Stimulated activated CD4-positive, alpha-beta T cell treated with anti-CD3 and anti-CD28 coated beads, TNF-alpha, amount 100 ng/mL, for 48 hours (primary cell): ENCODE measurements around the gene NPAS1.

Source experiments
- DNase-seq, 3 donors: peaks; one replicate each; pipeline ENCODE4 v3.0.0-alpha.2; 2020; ENCODE audit warnings: low read depth in 3 of 3

NPAS1 gene

GRCh38 chr19:47081095-47081494 lies 61.5 kb downstream of the NPAS1 start:
- no peak for DNase-seq

GRCh38 chr19:47082493-47082892 lies 62.9 kb downstream of the NPAS1 start:
- DNase-seq, result no peak

DNA sequence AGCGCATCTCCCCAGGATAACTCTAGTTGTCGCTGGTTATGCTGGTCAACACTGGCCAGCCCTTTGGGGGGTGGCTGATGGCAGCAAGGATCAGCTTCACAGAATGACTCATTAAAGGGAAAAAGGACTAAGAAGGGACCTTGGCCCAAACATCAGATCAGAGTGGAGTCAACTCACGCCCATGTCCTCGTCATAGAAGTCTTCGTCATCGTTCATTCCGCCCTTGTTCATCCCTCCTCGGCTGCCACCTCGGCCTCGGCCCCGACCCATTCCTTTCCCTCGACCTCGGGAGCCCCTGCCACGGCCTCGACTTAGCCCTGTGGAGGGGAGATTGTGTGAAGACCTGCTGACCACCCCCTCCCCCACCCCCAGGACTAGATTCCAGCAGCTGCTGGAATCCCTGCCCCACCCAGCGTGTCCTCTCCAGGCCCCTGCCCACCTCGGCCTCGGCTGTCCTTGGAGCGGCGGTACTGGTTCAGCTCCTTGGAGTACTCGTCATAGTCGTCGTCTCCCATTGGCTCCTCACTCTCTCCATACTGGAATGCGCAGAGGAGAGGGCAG lies 65.3 kb downstream of the NPAS1 start:
- DNase-seq, result no peak

DNA sequence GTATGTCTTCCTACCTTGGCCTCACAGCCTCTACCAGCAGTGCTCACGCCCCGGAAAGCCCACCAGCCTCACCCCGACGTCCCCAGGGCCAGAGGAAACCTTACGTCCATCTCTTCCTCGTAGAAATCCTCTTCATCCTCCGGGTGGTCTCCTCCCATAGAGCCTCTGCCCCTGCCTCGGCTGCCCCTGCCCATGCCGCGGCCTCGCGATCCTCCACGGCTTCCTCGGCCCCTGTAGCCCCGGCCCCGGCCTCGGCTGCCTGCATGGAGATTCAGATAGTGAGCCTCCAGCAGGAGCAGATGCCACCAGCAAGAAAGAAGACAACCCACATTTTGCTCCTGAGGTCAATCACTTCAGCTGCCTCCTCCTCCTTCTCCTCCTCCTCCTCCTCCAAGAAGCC lies 66.6 kb downstream of the NPAS1 start:
- DNase-seq, result no peak

DNA sequence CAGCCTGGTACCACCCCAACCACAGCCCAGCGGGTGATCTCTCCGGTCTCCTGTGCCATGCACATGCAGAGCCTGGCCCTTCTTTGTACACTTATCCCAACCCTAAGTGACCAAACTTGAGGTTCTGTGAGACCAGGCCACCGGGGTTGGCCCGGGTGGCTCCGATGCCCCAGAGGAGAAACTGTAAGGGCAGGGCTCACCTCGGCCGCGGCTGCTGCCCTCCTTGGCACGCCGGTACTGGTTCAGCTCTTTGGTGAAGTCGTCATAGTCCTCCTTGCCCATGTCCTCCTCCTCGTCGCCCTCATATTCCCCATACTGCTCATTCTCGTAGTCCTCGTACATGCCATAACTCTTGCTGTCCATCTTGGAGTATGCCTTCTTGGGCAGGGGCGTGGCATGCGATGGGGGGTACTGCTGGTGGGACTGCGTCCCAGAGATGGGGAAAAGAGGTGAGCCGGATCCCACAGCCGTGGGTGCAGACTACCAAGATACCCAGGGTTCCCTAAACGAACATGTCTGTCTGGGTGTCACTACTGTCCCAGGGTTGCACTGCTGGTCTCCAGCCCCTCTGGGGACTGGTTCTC lies 70.2 kb downstream of the NPAS1 start:
- DNase-seq, result no peak

GRCh38 chr19:47093254-47093653 lies 73.6 kb downstream of the NPAS1 start:
- no peak for DNase-seq

DNA sequence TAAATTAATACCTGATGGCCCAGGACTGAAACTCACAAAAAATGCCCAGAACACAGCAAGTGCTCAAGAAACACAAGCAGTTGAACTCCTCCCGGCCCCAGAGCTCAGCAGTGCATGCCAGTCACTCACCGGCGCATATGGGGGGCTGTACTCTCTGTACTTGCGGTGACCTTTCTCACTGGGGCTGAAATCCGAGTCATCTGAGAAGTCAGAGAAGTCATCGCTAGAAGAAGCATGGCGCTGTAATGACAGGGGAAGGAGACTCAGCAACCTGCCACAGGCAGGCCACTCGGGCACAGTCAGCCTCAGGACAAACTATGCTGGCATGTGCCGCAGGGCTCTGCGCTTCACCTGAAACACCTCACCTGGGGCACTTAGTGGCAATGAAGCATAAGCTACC lies 74.2 kb downstream of the NPAS1 start:
- DNase-seq, result no peak

DNA sequence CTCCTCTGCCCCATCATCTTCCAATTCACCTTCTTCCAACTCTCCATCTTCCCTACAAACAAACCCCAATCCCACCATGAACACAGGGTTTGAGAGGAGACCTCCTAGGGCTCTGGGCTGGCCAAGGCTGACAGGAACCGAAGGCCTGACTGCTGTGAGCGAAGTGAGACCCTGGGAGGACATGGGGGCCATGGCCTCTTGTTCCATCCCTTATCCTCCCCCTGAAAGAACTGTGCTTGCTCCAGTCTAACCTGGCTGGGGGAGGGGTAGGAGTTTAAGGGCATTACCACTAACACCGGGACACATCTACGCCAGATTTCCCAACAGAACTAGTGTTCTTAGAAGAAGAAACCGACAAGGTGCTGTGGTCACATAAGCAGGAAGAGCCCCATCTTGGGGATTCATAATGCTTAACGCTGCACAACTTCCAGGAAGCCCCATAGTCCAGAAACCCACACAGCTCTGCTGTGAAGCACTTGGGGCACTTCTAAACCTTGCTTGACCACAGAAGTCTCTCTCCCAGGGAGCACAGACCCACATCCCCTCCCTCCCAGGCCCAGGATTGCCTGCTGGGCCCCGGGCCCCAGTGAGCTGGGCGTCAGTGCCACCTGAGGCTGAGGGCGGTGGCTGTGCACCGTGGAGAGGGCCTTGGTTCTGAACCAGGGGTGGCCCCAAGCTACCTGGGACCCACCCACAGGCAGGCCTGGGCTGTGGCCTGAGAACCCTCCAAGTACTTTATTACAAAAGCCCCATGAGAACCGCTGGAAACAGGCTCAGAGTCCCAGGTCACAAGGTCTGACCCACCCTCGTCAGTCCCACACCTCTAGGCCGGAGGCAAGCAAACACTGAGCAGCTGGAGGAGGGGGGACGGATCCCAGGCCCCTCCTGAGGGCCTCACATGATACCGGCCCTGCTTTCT lies 75.2 kb downstream of the NPAS1 start:
- DNase-seq, result peak in 1 of 3 donors; percentile 35
